GM20000 (cell line): ENCODE data around the gene TGFB2.

Experiments used
- DNase-seq: peaks from one replicate; pipeline ENCODE4 v3.0.0; 2012; ENCODE audit warnings: low spot score
- CTCF ChIP-seq: IDR thresholded peaks from 2 replicates; pipeline ENCODE4 v1.5.1; 2012; ENCODE audit warnings: mild to moderate bottlenecking, control low read depth; ENCODE audit errors: extremely low read depth, missing control alignments

The TGFB2 gene

GRCh38 chr1:218412171-218412570 is 67.0 kb downstream of the TGFB2 start:
- no peak for DNase-seq
- no peak for TF ChIP-seq CTCF

- no peak for DNase-seq
- no peak for TF ChIP-seq CTCF
Measured at GRCh38 chr1:218413179-218413578, 68.0 kb downstream of the TGFB2 start.

GRCh38 chr1:218414060-218414728 is 69.1 kb downstream of the TGFB2 start:
- TF ChIP-seq CTCF, result no peak
- DNase-seq, result no peak

- TF ChIP-seq CTCF, result no peak
- DNase-seq, result no peak
Measured at GRCh38 chr1:218415726-218416125, 70.6 kb downstream of the TGFB2 start.

GRCh38 chr1:218421531-218421930 is 76.4 kb downstream of the TGFB2 start:
- no peak for TF ChIP-seq CTCF
- no peak for DNase-seq

- TF ChIP-seq CTCF, result no peak
- no peak for DNase-seq
Measured at GRCh38 chr1:218424502-218424901, 79.4 kb downstream of the TGFB2 start.

GRCh38 chr1:218425647-218426342 is 80.7 kb downstream of the TGFB2 start:
- no peak for DNase-seq
- TF ChIP-seq CTCF, result no peak
